GM10266 (cell line): ENCODE measurements around the gene KYNU.
"Not testable (repeated sequence)": the region's sequence is repeated elsewhere in the genome, so short reads cannot be mapped to it uniquely, and the experiment has no call there.

Source experiments
- DNase-seq: peaks from one replicate; pipeline ENCODE4 v3.0.0; 2012; ENCODE audit errors: extremely low spot score
- CTCF ChIP-seq: IDR thresholded peaks from 2 replicates; pipeline ENCODE4 v1.5.1; 2012; ENCODE audit warnings: mild to moderate bottlenecking, low read depth; ENCODE audit not compliant: control insufficient read depth, insufficient read depth; ENCODE audit errors: missing control alignments

Gene KYNU

GRCh38 chr2:142865924-142866323 is 11.5 kb upstream of the KYNU start:
- no peak for TF ChIP-seq CTCF
- DNase-seq, result peak; percentile 58

DNA sequence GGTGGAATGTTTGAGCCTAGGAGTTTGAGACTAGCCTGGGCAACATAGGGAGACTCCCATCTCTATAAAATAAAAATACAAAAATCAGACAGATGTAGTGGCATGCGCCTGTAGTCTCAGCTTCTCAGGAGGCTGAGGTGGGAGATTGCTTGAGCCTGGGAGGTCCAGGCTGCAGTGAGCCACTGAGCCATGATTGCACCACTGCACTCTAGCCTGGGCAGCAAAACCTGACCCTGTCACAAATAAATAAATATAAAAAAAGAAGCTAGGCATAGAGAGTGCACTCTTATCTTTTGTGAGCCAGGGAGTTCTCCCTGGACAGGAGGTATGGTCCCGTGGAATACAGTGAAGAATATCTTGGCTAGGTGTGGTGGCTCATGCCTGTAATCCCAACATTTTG is 11.0 kb upstream of the KYNU start:
- no peak for TF ChIP-seq CTCF
- no peak for DNase-seq

DNA sequence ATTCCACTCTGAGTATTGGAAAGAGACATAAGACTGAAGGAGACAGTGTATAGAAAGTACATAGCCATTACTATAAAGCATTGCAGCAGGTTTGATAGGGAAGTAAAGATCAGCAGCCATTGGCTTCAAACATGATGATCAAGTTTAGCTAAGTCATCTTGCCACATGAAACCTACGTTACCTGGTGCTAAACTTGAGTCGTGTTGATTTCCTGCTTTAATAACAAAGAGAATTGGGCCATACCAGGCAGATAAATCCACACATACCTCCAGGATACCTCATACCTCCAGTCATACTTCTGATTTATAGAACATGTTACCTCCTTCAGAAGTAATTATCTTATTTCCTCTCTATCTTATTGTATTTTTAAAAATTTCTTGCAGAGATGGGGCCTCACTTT is 10.3 kb upstream of the KYNU start:
- DNase-seq, result no peak
- TF ChIP-seq CTCF, result no peak

- TF ChIP-seq CTCF, result no peak
- no peak for DNase-seq
These were observed 9.2 kb upstream of the KYNU start for GRCh38 chr2:142868229-142868762.

DNA sequence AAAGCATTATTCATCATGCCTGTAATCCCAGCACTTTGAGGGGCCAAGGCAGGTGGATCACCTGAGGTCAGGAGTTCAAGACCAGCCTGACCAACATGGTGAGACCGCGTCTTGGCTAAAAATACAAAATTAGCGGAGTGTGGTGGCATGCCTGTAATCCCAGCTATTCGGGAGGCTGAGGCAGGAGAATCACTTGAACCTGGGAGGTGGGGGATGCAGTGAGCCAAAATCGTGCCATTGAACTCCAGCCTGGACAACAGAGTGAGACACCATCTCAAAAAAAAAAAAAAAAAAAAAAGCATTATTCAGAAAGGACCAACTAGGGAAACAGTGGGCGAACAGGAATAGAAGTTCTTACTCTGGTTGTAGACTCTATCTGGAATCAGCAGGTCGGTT is 8.4 kb upstream of the KYNU start:
- DNase-seq, result not testable (repeated sequence)

- TF ChIP-seq CTCF, result no peak
- no peak for DNase-seq
These were observed 7.9 kb upstream of the KYNU start for GRCh38 chr2:142869461-142870106.

DNA sequence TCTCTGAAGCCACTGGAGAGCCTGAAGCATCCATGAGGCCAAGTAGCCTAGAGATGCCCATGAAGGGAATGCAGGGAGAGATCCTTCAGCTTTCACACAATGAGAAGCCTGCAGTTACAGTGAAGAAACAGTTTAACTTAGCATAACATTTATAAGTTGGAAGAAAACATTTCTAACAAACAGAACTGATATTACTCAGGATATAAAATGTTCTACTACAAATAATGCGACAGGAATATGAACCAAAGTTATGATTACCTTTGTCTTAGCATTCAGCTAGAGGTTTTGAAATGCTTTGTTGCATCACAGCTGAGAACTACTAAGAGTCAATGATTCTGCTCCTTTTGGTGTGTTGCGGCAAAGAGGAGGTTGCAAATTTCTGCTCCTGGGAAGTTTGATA is 6.9 kb upstream of the KYNU start:
- TF ChIP-seq CTCF, result no peak
- DNase-seq, result no peak

DNA sequence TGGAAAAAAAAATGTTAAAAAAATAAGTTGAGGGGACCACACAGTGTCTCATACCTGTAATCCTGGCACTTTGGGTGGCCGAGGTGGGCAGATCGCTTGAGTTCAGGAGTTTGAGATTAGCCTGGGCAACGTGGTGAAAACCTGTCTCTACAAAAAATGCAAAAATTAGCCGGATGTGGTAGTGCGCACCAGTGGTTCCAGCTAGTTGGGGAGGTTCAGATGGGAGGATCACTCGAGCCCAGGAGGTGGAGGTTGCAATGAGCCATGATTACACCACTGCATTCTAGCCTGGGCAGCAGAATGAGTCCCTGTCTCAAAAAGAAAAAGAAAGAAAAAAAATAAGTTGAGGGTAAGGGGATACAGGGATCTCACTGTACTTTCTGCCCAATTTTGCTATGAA is 6.1 kb upstream of the KYNU start:
- TF ChIP-seq CTCF, result no peak
- no peak for DNase-seq
